CD14-positive monocyte (primary cell): ENCODE measurements around the gene PLEKHM2. TPM values are rescaled to one million over a fixed set of nuclear protein-coding genes. Genes with fewer than 3 reads are reported as not detected.

Source experiments
- DNase-seq, 3 donors: peaks; one replicate each; pipeline ENCODE4 v3.0.0-alpha.2; 2011 to 2022
- H2AFZ ChIP-seq: 2 replicates; pipeline ENCODE4 v1.6.0; 2012; ENCODE audit warnings: mild to moderate bottlenecking, low read depth, low read length, inconsistent platforms; ENCODE audit not compliant: insufficient read depth, poor library complexity, severe bottlenecking
- H3K27ac ChIP-seq, 2 donors: 1 replicate in 1 of 2; 2 replicates in 1 of 2; pipeline ENCODE4 v1.5.1; 2012 to 2013; ENCODE audit warnings: low read length in 2 of 2, control low read depth in 1 of 2, inconsistent platforms in 1 of 2, low read depth in 1 of 2, mild to moderate bottlenecking in 1 of 2
- H3K27me3 ChIP-seq, 2 donors: one replicate each; pipeline versions ENCODE4 v1.6.0 to v1.6.1; 2011 to 2013; ENCODE audit warnings: low read length in 2 of 2; ENCODE audit not compliant: control insufficient read depth in 2 of 2, insufficient read depth in 2 of 2
- H3K36me3 ChIP-seq, 2 donors: replicated peaks in 1 of 2; 1 replicate in 1 of 2; 2 replicates in 1 of 2; pipeline versions ENCODE4 v1.5.1 to v1.6.1; 2012 to 2013; ENCODE audit warnings: low read length in 2 of 2, control low read depth in 1 of 2, inconsistent platforms in 1 of 2, mild to moderate bottlenecking in 1 of 2; ENCODE audit not compliant: insufficient read depth in 2 of 2, control insufficient read depth in 1 of 2
- H3K4me1 ChIP-seq, 2 donors: 1 replicate in 1 of 2; 2 replicates in 1 of 2; pipeline versions ENCODE4 v1.5.1 to v1.6.1; 2012 to 2013; ENCODE audit warnings: low read length in 2 of 2, control low read depth in 1 of 2, inconsistent platforms in 1 of 2, mild to moderate bottlenecking in 1 of 2, moderate library complexity in 1 of 2; ENCODE audit not compliant: insufficient read depth in 2 of 2, control insufficient read depth in 1 of 2
- H3K4me2 ChIP-seq: replicated peaks from 2 replicates; pipeline ENCODE3; 2012; ENCODE audit warnings: low read length, moderate library complexity, mild to moderate bottlenecking; ENCODE audit not compliant: poor library complexity, severe bottlenecking; ENCODE audit errors: extremely low read depth
- H3K4me3 ChIP-seq, 3 experiments: fragments of 200-600 bp in 1 of 3; sonication (generic) in 1 of 3; replicated peaks in 1 of 3; 1 replicate in 2 of 3; 2 replicates in 1 of 3; pipeline ENCODE4 v1.5.1; 2011 to 2013; ENCODE audit warnings: low read length in 3 of 3, mild to moderate bottlenecking in 3 of 3, control low read depth in 2 of 3, low read depth in 2 of 3, inconsistent platforms in 1 of 3, moderate library complexity in 1 of 3
- H3K79me2 ChIP-seq: 2 replicates; pipeline ENCODE4 v1.6.0; 2012; ENCODE audit warnings: mild to moderate bottlenecking, control low read depth, inconsistent platforms, low read length, moderate library complexity; ENCODE audit not compliant: insufficient read depth
- H3K9ac ChIP-seq: 2 replicates; pipeline ENCODE4 v1.6.0; 2017; ENCODE audit warnings: low read length, mild to moderate bottlenecking; ENCODE audit not compliant: insufficient read depth, poor library complexity, severe bottlenecking
- H3K9me3 ChIP-seq, 2 donors: replicated peaks in 1 of 2; 1 replicate in 1 of 2; 2 replicates in 1 of 2; pipeline versions ENCODE4 v1.5.1 to v1.6.1; 2012 to 2013; ENCODE audit warnings: low read length in 2 of 2, control low read depth in 1 of 2; ENCODE audit not compliant: control insufficient read depth in 1 of 2, insufficient read depth in 1 of 2
- H4K20me1 ChIP-seq: 2 replicates; pipeline ENCODE4 v1.6.0; 2012; ENCODE audit warnings: mild to moderate bottlenecking, low read length, control low read depth, moderate library complexity; ENCODE audit not compliant: insufficient read depth
- H3K27ac Mint-ChIP-seq, 7 donors: one replicate each; pipeline ENCODE4 v1.8.0; 2020; ENCODE audit warnings: mild to moderate bottlenecking in 7 of 7, mixed read lengths in 7 of 7, moderate library complexity in 6 of 7, inconsistent platforms in 2 of 7
- H3K27me3 Mint-ChIP-seq, 3 donors: one replicate each; pipeline ENCODE4 v1.8.0; 2021 to 2022; ENCODE audit warnings: low read depth in 3 of 3, mild to moderate bottlenecking in 3 of 3, mixed read lengths in 3 of 3, moderate library complexity in 3 of 3, inconsistent platforms in 1 of 3
- H3K36me3 Mint-ChIP-seq, 2 donors: one replicate each; pipeline ENCODE4 v1.8.0; 2020; ENCODE audit warnings: mixed read lengths in 2 of 2, inconsistent platforms in 1 of 2, mild to moderate bottlenecking in 1 of 2
- H3K4me1 Mint-ChIP-seq: one replicate; pipeline ENCODE4 v1.8.0; 2020; ENCODE audit warnings: mild to moderate bottlenecking, mixed read lengths
- H3K4me3 Mint-ChIP-seq, 2 donors: one replicate each; pipeline ENCODE4 v1.8.0; 2020; ENCODE audit warnings: mild to moderate bottlenecking in 2 of 2, mixed read lengths in 2 of 2, moderate library complexity in 1 of 2
- H3K9me3 Mint-ChIP-seq, 7 donors: one replicate each; pipeline ENCODE4 v1.8.0; 2020 to 2022; ENCODE audit warnings: mixed read lengths in 7 of 7, mild to moderate bottlenecking in 6 of 7, moderate library complexity in 6 of 7, inconsistent platforms in 2 of 7
- CTCF ChIP-seq: fragments of 200-600 bp; IDR thresholded peaks from one replicate; pipeline ENCODE4 v1.8.0; 2022; ENCODE audit warnings: antibody characterized with exemption, mild to moderate bottlenecking
- WGBS: methylation state at CpG from one replicate; pipeline ENCODE4 v1.1.5; 2013; ENCODE audit warnings: missing lambda C conversion rate; ENCODE audit not compliant: insufficient coverage; 5-methylcytosine and 5-hydroxymethylcytosine counted together
- intact Hi-C, 2 donors: fragments of 100-400 bp; cut with micrococcal nuclease; formaldehyde crosslinking; loops; one replicate each; pipeline versions ENCODE4 v1.15.0 to v1.15.1; 2023
- polyA plus RNA-seq, 3 donors: library from polyadenylated mRNA; depleted of rRNA in 1 of 3; unstranded in 2 of 3; stranded (reverse) in 1 of 3; fragments of 300-500 nt in 2 of 3; fragments of >200 nt in 1 of 3; fragmentation: Illumina TruSeq in 2 of 3; gene quantifications; 1 replicate in 2 of 3; 2 replicates in 1 of 3; pipeline ENCODE4 v1.2.3, GENCODE V29; 2012 to 2021

Gene PLEKHM2
- polyA plus RNA-seq, 3 donors, result 4.0 to 79.3 (median 5.8) TPM

GRCh38 chr1:15756143-15757015 lies 72.3 kb downstream of the PLEKHM2 start:
- WGBS, result 11% methylated on average over 14 of the region's 21 CpGs
- TF ChIP-seq CTCF, result no peak
- Histone ChIP-seq H3K4me1 (no peaks in the 10 kb centered on the region), H3K4me3 (no peak overlapping the region), H2AFZ (peak overlapping the region; percentile 46), H3K27me3 (peaks cover 30 to 54% of the 10 kb centered on the region in 2 donors), H3K27ac (no peak overlapping the region), H3K9ac (no peak overlapping the region), H3K79me2 (no peaks in the 10 kb centered on the region), H3K4me2 (no peak overlapping the region), H4K20me1 (no peaks in the 10 kb centered on the region), H3K9me3 (peaks cover 0 to 11% of the 10 kb centered on the region in 2 donors), H3K36me3 (no peaks in the 10 kb centered on the region)
- peak overlapping the region in 1 of 2 donors; percentile 73 for H3K4me3 Mint-ChIP-seq
- no peak for DNase-seq
- H3K4me1 Mint-ChIP-seq, result peaks cover 15% of the 10 kb centered on the region
- intact Hi-C loops, result no loop called here
- peaks cover 56 to 68% (median 60%) of the 10 kb centered on the region in 3 donors for H3K27me3 Mint-ChIP-seq
- H3K27ac Mint-ChIP-seq, result peak overlapping the region in 1 of 7 donors; percentile 50
- peaks cover 0 to 10% (median 5%) of the 10 kb centered on the region in 7 donors for H3K9me3 Mint-ChIP-seq
- peaks cover 0 to 5% of the 10 kb centered on the region in 2 donors for H3K36me3 Mint-ChIP-seq

- H3K9me3 ChIP-seq, result peaks cover 0 to 11% of the 10 kb centered on the region in 2 donors
- no peaks in the 10 kb centered on the region for H3K36me3 ChIP-seq
- H3K4me3 Mint-ChIP-seq, result peak overlapping the region in 1 of 2 donors; percentile 73
- no peak overlapping the region for H3K4me2 ChIP-seq
- TF ChIP-seq CTCF, result no peak
- H3K9ac ChIP-seq, result no peak overlapping the region
- peaks cover 15% of the 10 kb centered on the region for H3K4me1 Mint-ChIP-seq
- peak overlapping the region in 1 of 7 donors; percentile 50 for H3K27ac Mint-ChIP-seq
- intact Hi-C loops, result no loop called here
- peaks cover 0 to 10% (median 5%) of the 10 kb centered on the region in 7 donors for H3K9me3 Mint-ChIP-seq
- H3K4me3 ChIP-seq, result no peak overlapping the region
- no peak overlapping the region for H3K27ac ChIP-seq
- H3K27me3 Mint-ChIP-seq, result peaks cover 63 to 75% (median 66%) of the 10 kb centered on the region in 3 donors
- 67% methylated on average over 5 of the region's 9 CpGs for WGBS
- peaks cover 0 to 5% of the 10 kb centered on the region in 2 donors for H3K36me3 Mint-ChIP-seq
- no peak overlapping the region for H2AFZ ChIP-seq
- DNase-seq, result no peak
- H4K20me1 ChIP-seq, result no peaks in the 10 kb centered on the region
- no peaks in the 10 kb centered on the region for H3K4me1 ChIP-seq
- no peaks in the 10 kb centered on the region for H3K79me2 ChIP-seq
- peaks cover 30 to 59% of the 10 kb centered on the region in 2 donors for H3K27me3 ChIP-seq
These were observed 73.0 kb downstream of the PLEKHM2 start for GRCh38 chr1:15757016-15757543.
